Measurements from ENCODE around the gene RNU1-1.
"Not testable (repeated sequence)": the region's sequence is repeated elsewhere in the genome, so short reads cannot be mapped to it uniquely, and the experiment has no call there.

Gene RNU1-1

DNA sequence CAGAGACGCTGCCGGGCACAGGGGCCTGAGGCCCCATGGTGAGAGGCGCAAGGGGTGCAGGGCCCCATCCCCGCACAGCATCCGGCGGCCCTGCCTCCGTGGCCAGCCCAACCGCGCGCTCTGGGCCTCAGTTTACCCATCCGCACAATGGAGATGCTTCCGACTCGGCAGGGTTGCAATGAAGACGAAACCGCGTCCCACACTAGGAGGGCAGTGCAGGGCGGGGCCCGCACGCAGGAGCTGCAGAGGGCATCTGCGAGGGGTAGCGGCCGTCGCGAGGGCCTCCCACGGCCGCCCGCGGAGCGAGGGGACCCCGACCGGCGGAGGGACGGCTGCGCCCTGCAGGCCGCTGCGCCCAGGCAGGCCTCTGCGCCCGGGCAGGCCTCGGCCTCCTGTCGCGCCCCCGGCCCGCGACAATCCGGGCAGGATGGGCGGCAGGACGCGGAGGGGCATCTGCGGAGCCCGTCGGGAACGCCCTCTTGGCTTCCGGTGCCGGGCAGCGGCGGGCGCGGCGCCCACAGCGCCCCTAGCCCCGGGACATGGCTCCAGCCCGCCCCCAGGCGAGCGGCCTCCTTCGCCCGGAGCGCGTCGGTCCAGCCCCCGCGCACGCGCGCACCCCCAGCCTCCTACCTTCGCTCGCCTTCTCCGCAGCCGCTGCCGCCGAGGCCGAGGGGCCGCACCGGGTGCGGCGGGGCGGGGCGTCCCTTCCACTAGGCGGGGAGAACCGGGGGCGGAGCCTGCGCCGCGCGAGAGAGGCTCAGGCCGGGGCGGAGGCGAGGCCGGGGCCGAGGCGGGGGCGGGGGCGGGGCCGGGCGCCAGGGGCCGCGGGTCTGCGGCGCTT, 15.3 kb downstream of the RNU1-1 start:
- H3K27ac Mint-ChIP-seq (ENCODE audit: low read depth): peak overlapping the region; percentile 55
- ATAC-seq (replicated peaks; ENCODE audit: extremely low read depth, poor library complexity, severe bottlenecking) (peak; percentile 81), DNase-seq (ENCODE audit: low spot score in 2 of 2) (peak; percentile 69 to 72)
- H3K9me3 Mint-ChIP-seq: no peaks in the 10 kb centered on the region
- H3K27me3 Mint-ChIP-seq: no peaks in the 10 kb centered on the region
- H3K36me3 Mint-ChIP-seq (ENCODE audit: insufficient read depth): peaks cover 8% of the 10 kb centered on the region
- peak overlapping the region; percentile 93 for H3K4me3 Mint-ChIP-seq
- H3K4me1 Mint-ChIP-seq: peaks cover 22% of the 10 kb centered on the region

GRCh38 chr1:16498047-16498446, 16.0 kb downstream of the RNU1-1 start:
- Mint-ChIP-seq H3K4me1 (peaks cover 25% of the 10 kb centered on the region), H3K4me3 (peak overlapping the region; percentile 93), H3K27ac (ENCODE audit: low read depth) (peak overlapping the region; percentile 55)
- H3K27me3 Mint-ChIP-seq; H3K9me3 Mint-ChIP-seq; DNase-seq (ENCODE audit: low spot score in 2 of 2); H3K36me3 Mint-ChIP-seq (ENCODE audit: insufficient read depth); ATAC-seq (replicated peaks; ENCODE audit: extremely low read depth, poor library complexity, severe bottlenecking): not testable (repeated sequence)

DNA sequence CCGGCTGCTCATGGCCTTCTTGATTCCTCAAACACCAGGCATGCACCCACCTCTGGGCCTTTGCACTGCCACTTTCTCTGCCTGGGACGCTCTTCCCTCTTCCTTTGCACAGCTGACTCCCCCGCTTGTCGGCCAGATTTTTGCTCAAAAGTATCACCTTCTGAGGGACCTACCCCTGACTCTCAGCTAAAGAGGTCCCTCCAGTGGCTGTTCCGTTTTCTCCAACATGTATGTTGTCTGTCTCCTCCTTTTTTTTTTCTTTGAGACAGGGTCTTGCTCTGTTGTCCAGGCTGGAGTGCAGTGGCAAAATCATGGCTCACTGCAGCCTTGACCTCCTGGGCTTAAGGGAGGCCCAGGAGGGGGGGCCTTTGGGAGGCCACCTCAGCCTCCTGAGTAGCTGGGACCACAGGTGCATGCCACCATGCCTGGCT, 16.6 kb downstream of the RNU1-1 start:
- Mint-ChIP-seq H3K27ac (ENCODE audit: low read depth) (peak overlapping the region; percentile 77), H3K4me3 (peak overlapping the region; percentile 93), H3K4me1 (peaks cover 25% of the 10 kb centered on the region)
- not testable (repeated sequence) for H3K27me3 Mint-ChIP-seq; DNase-seq (ENCODE audit: low spot score in 2 of 2); ATAC-seq (replicated peaks; ENCODE audit: extremely low read depth, poor library complexity, severe bottlenecking); H3K36me3 Mint-ChIP-seq (ENCODE audit: insufficient read depth); H3K9me3 Mint-ChIP-seq

DNA sequence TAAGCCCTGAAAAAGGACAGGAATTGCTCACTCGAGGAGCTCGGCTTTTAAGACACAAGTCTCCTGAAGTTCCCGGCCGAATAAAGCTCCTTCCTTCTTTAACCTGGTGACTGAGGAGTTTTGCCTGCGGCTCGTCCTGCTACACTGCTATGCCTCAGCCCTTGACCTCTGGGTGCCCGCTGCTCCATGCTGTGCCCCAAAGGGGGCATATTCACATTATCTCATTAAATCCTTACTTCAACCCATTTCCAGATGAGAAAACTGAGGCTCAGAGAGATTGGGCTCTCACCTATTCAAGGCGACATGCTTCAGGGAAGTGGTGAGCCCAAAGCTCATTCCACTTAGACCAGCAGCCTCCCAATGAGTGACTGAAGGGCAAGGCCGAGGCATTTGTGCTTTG, 20.4 kb downstream of the RNU1-1 start:
- DNase-seq (ENCODE audit: low spot score in 2 of 2); H3K4me3 Mint-ChIP-seq; H3K36me3 Mint-ChIP-seq (ENCODE audit: insufficient read depth); ATAC-seq (replicated peaks; ENCODE audit: extremely low read depth, poor library complexity, severe bottlenecking); H3K9me3 Mint-ChIP-seq; H3K27me3 Mint-ChIP-seq: not testable (repeated sequence)
- H3K4me1 Mint-ChIP-seq: peaks cover 20% of the 10 kb centered on the region
- peak overlapping the region; percentile 79 for H3K27ac Mint-ChIP-seq (ENCODE audit: low read depth)

- not testable (repeated sequence) for H3K36me3 Mint-ChIP-seq (ENCODE audit: insufficient read depth); H3K4me3 Mint-ChIP-seq; H3K27ac Mint-ChIP-seq (ENCODE audit: low read depth); DNase-seq (ENCODE audit: low spot score in 2 of 2); ATAC-seq (replicated peaks; ENCODE audit: extremely low read depth, poor library complexity, severe bottlenecking); H3K9me3 Mint-ChIP-seq; H3K27me3 Mint-ChIP-seq
- peaks cover 14% of the 10 kb centered on the region for H3K4me1 Mint-ChIP-seq
Measured at GRCh38 chr1:16492937-16493336, 21.1 kb downstream of the RNU1-1 start.

GRCh38 chr1:16491056-16491675, 22.9 kb downstream of the RNU1-1 start:
- Mint-ChIP-seq H3K27me3 (no peaks in the 10 kb centered on the region), H3K27ac (ENCODE audit: low read depth) (no peak overlapping the region), H3K36me3 (ENCODE audit: insufficient read depth) (peaks cover 3% of the 10 kb centered on the region), H3K4me3 (no peak overlapping the region), H3K4me1 (peaks cover 6% of the 10 kb centered on the region), H3K9me3 (no peaks in the 10 kb centered on the region)
- DNase-seq (ENCODE audit: low spot score in 2 of 2) (no peak), ATAC-seq (replicated peaks; ENCODE audit: extremely low read depth, poor library complexity, severe bottlenecking) (no peak)

GRCh38 chr1:16489195-16489880, 24.7 kb downstream of the RNU1-1 start:
- not testable (repeated sequence) for ATAC-seq (replicated peaks; ENCODE audit: extremely low read depth, poor library complexity, severe bottlenecking); H3K27ac Mint-ChIP-seq (ENCODE audit: low read depth); H3K27me3 Mint-ChIP-seq; DNase-seq (ENCODE audit: low spot score in 2 of 2); H3K4me1 Mint-ChIP-seq; H3K9me3 Mint-ChIP-seq; H3K36me3 Mint-ChIP-seq (ENCODE audit: insufficient read depth); H3K4me3 Mint-ChIP-seq

DNA sequence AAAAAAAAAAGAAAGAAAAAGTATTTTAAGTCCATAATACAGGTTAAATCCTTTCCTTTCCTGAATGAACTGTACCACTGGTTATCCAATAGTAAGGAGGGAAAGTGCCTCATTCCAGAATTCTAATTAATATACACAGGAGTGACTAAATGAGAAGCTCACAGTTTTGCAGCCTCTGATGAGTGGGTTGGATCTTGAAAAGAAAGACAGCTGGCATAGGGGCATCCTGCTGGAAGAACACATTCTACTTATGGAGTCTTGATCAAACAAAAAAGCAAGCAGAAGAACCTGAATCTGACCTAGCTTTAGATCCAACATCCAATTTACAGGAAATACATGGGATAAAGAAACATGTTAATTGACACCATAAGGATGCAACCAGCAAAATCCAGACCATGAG, 27.1 kb downstream of the RNU1-1 start:
- H3K9me3 Mint-ChIP-seq; H3K27ac Mint-ChIP-seq (ENCODE audit: low read depth); ATAC-seq (replicated peaks; ENCODE audit: extremely low read depth, poor library complexity, severe bottlenecking): not testable (repeated sequence)

DNA sequence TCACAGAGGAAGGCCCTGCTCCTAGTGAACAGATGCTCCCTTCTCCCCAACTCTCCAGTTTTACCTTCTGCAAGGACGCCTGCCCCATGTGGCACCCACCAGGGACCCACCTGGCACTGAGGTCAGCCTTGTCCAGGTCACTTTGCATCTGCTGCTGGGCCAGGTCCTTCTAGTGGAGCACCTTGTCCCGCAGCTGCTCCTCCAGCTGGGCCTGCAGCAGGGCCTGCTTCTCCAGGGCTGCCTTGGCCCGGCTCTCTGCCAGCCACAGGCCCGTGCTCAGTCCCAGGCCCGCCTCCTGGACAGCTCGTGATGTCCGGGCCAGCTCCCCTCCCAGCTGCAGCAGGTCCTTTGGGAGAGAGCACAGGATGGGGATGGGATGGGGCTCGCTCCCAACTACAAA, 27.8 kb downstream of the RNU1-1 start:
- not testable (repeated sequence) for ATAC-seq (replicated peaks; ENCODE audit: extremely low read depth, poor library complexity, severe bottlenecking); DNase-seq (ENCODE audit: low spot score in 2 of 2); H3K4me1 Mint-ChIP-seq; H3K27me3 Mint-ChIP-seq; H3K27ac Mint-ChIP-seq (ENCODE audit: low read depth); H3K4me3 Mint-ChIP-seq; H3K9me3 Mint-ChIP-seq
- peaks cover 21% of the 10 kb centered on the region for H3K36me3 Mint-ChIP-seq (ENCODE audit: insufficient read depth)

More for the DNA sequence above, 27.1 kb downstream of the RNU1-1 start:
- not testable (repeated sequence) for H3K4me3 Mint-ChIP-seq; H3K27me3 Mint-ChIP-seq; DNase-seq (ENCODE audit: low spot score in 2 of 2); H3K4me1 Mint-ChIP-seq
- H3K36me3 Mint-ChIP-seq (ENCODE audit: insufficient read depth): peaks cover 17% of the 10 kb centered on the region

- Mint-ChIP-seq H3K36me3 (ENCODE audit: insufficient read depth) (peaks cover 29% of the 10 kb centered on the region), H3K4me1 (no peaks in the 10 kb centered on the region), H3K27ac (ENCODE audit: low read depth) (peak overlapping the region; percentile 82), H3K27me3 (no peaks in the 10 kb centered on the region), H3K9me3 (no peaks in the 10 kb centered on the region), H3K4me3 (no peak overlapping the region)
- ATAC-seq (replicated peaks; ENCODE audit: extremely low read depth, poor library complexity, severe bottlenecking) (no peak), DNase-seq (ENCODE audit: low spot score in 2 of 2) (no peak)
Measured at GRCh38 chr1:16484931-16485330, 29.2 kb downstream of the RNU1-1 start.

GRCh38 chr1:16484501-16484835, 29.6 kb downstream of the RNU1-1 start:
- H3K9me3 Mint-ChIP-seq: no peaks in the 10 kb centered on the region
- H3K4me3 Mint-ChIP-seq: no peak overlapping the region
- ATAC-seq (replicated peaks; ENCODE audit: extremely low read depth, poor library complexity, severe bottlenecking) (no peak), DNase-seq (ENCODE audit: low spot score in 2 of 2) (no peak)
- H3K27ac Mint-ChIP-seq (ENCODE audit: low read depth): peak overlapping the region; percentile 82
- peaks cover 31% of the 10 kb centered on the region for H3K36me3 Mint-ChIP-seq (ENCODE audit: insufficient read depth)
- no peaks in the 10 kb centered on the region for H3K27me3 Mint-ChIP-seq
- no peaks in the 10 kb centered on the region for H3K4me1 Mint-ChIP-seq

DNA sequence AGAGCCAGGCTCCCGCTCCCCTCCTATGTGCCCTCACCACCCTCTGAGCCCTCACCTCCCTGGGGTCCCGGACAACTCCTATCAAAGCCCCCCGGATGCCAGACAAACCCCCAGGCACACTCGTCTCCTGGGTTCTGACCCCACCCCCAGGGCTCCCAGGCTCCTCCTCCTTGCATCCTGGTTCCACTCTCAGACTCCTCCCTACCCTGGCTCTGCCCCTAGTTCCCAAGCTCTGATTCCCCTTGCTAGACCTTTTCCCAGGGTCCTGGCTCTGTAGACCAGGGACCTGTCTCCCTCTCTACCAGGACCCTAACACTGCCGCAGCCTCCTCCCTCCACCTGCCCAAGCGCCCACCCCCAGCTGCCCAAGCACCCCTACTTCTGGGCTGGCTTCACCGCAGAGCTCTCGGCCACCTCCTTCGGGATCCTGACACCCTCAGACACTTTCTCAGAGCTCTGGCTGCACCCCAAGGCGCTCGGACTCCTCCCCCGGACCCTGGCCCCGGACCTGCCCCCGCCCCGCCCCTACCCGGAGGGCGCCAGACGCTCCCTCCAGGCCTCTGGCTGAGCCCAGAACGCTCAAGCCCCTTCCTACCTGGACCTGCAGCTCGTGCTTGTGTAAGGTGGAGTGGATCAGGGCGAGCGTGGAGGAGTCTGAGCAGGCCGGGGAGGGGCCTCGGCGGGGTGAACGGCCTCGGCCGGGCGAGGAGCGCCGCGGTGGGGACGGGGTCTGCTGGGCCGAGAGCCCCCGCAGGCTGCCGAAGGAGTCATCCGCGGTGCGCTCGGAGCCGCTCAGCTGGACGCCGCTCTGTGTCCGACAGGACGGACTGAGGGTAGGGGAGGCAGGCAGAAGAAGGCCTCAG, 30.2 kb downstream of the RNU1-1 start:
- not testable (repeated sequence) for H3K9me3 Mint-ChIP-seq; H3K27me3 Mint-ChIP-seq; DNase-seq (ENCODE audit: low spot score in 2 of 2); H3K27ac Mint-ChIP-seq (ENCODE audit: low read depth); H3K4me1 Mint-ChIP-seq; H3K4me3 Mint-ChIP-seq; ATAC-seq (replicated peaks; ENCODE audit: extremely low read depth, poor library complexity, severe bottlenecking)
- peaks cover 33% of the 10 kb centered on the region for H3K36me3 Mint-ChIP-seq (ENCODE audit: insufficient read depth)

Data from central memory CD8-positive, alpha-beta T cell (primary cell).